ENCODE data around the gene ZNF48.

Gene ZNF48

GRCh38 chr16:30407102-30407803, 12.0 kb downstream of the ZNF48 start, which contains the start of gene ZNF771:
ZNF771 (plus strand) TSS chr16:30407606; CDS start chr16:30408054, 448 bp downstream.
- TF ChIP-seq GLIS3 (CRISPR knock-in tag; IDR thresholded peaks at IDR 0.05) = no peak; the same call in 1 of the 2 replicates
- TF ChIP-seq TSHZ2 (CRISPR knock-in tag; IDR thresholded peaks at IDR 0.05) = 0 out of 2 replicates have a peak, but pooled peaks have one; percentile 45
- peak; percentile 91 for ATAC-seq

GRCh38 chr16:30407804-30408534, 12.7 kb downstream of the ZNF48 start:
- no peak for TF ChIP-seq ZFP3 (CRISPR knock-in tag; IDR thresholded peaks at IDR 0.05)
- no peak for TF ChIP-seq RARB (CRISPR knock-in tag; IDR thresholded peaks at IDR 0.05)
- no peak for TF ChIP-seq TCF4 (CRISPR knock-in tag; IDR thresholded peaks at IDR 0.05; ENCODE audit: borderline replicate concordance)
- TF ChIP-seq SNAI2 (CRISPR knock-in tag; IDR thresholded peaks at IDR 0.05) = no peak
- no peak; the same call in 1 of the 2 replicates for TF ChIP-seq GLIS3 (CRISPR knock-in tag; IDR thresholded peaks at IDR 0.05)
- no peak for TF ChIP-seq ZNF8 (CRISPR knock-in tag; IDR thresholded peaks at IDR 0.05)
- TF ChIP-seq CREB5 (CRISPR knock-in tag; IDR thresholded peaks at IDR 0.05; ENCODE audit: low read depth) = no peak
- no peak; the same call in 2 of the 3 replicates for ATAC-seq

GRCh38 chr16:30409125-30410060, 14.2 kb downstream of the ZNF48 start:
- peak; percentile 81 for ATAC-seq
- TF ChIP-seq CREB5 (CRISPR knock-in tag; IDR thresholded peaks at IDR 0.05; ENCODE audit: low read depth) (no peak), PATZ1 (CRISPR knock-in tag; IDR thresholded peaks at IDR 0.05; ENCODE audit: borderline replicate concordance) (no peak), SNAI2 (CRISPR knock-in tag; IDR thresholded peaks at IDR 0.05) (no peak), ZC3H10 (CRISPR knock-in tag; IDR thresholded peaks at IDR 0.05) (no peak), ZFP30 (CRISPR knock-in tag; IDR thresholded peaks at IDR 0.05) (no peak), BACH2 (CRISPR knock-in tag; IDR thresholded peaks at IDR 0.05; ENCODE audit: borderline replicate concordance) (no peak), CSDC2 (CRISPR knock-in tag; IDR thresholded peaks at IDR 0.05) (no peak), RARB (CRISPR knock-in tag; IDR thresholded peaks at IDR 0.05) (no peak), TSHZ2 (CRISPR knock-in tag; IDR thresholded peaks at IDR 0.05) (no peak), CSRNP3 (CRISPR knock-in tag; IDR thresholded peaks at IDR 0.05) (no peak), OSR1 (CRISPR knock-in tag; IDR thresholded peaks at IDR 0.05) (no peak), ZFP3 (CRISPR knock-in tag; IDR thresholded peaks at IDR 0.05) (no peak), GLIS3 (CRISPR knock-in tag; IDR thresholded peaks at IDR 0.05) (no peak), ZNF565 (CRISPR knock-in tag; conservative IDR thresholded peaks at IDR 0.05; ENCODE audit: low read depth) (no peak), ESRRG (CRISPR knock-in tag; IDR thresholded peaks at IDR 0.05) (no peak), PPARA (CRISPR knock-in tag; IDR thresholded peaks at IDR 0.05; ENCODE audit: borderline replicate concordance) (no peak), ZNF70 (CRISPR knock-in tag; IDR thresholded peaks at IDR 0.05) (no peak), TOX (CRISPR knock-in tag; IDR thresholded peaks at IDR 0.05; ENCODE audit: borderline replicate concordance) (no peak)

Measured in SK-N-SH treated with all-trans-retinoic acid at 6 μM for 48 hours (cell line).